ENCODE measurements around the gene PTPDC1. TPM values are rescaled to one million over a fixed set of nuclear protein-coding genes. Genes with fewer than 3 reads are reported as not detected.
"Not testable (repeated sequence)": the region's sequence is repeated elsewhere in the genome, so short reads cannot be mapped to it uniquely, and the experiment has no call there.

The PTPDC1 gene
- total and polyA plus RNA-seq, 3 experiments from 2014 or later: 1.8 to 6.2 (median 5.7) TPM

- Histone ChIP-seq H3K9me3 (ENCODE audit: low read length) (no peaks in the 10 kb centered on the region), H3K27ac (ENCODE audit: low read depth, low read length) (no peak overlapping the region), H3K4me1 (ENCODE audit: insufficient read depth, low read length) (no peaks in the 10 kb centered on the region), H3K36me3 (ENCODE audit: insufficient read depth, low read length) (no peaks in the 10 kb centered on the region), H3K4me3 (ENCODE audit: low read length) (no peak overlapping the region), H3K27me3 (ENCODE audit: insufficient read depth, low read length, poor library complexity, severe bottlenecking) (no peaks in the 10 kb centered on the region)
- peaks cover 0 to 5% (median 0%) of the 10 kb centered on the region in 5 donors for H3K9me3 Mint-ChIP-seq
- no peak overlapping the region for H3K4me3 Mint-ChIP-seq
- ChIA-PET POLR2A (no interaction called here), CTCF (no interaction called here)
- no peaks in the 10 kb centered on the region for H3K27me3 Mint-ChIP-seq
- peaks cover 0 to 6% (median 4%) of the 10 kb centered on the region in 3 donors for H3K36me3 Mint-ChIP-seq
- no peak for DNase-seq
- no peaks in the 10 kb centered on the region for H3K4me1 Mint-ChIP-seq
- H3K27ac Mint-ChIP-seq: no peak overlapping the region
Observed at GRCh38 chr9:94112716-94113465, 28.6 kb downstream of the PTPDC1 start.

DNA sequence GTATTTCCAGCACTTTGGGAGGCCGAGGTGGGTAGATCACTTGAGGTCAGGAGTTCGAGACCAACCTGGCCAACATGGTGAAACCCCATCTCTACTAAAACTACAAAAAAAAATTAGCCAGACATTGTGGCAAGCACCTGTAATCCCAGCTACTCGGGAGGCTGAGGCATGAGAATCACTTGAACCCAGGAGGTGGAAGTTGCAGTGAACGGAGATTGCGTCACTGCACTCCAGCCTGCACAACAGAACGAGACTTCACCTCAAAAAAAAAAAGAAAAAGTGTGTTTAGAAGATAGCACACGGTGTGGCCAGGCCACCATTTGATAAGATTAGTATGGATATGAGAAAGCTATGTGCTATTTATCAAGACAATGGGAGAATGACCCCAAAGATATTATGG is 35.8 kb downstream of the PTPDC1 start:
- H3K27me3 ChIP-seq (ENCODE audit: insufficient read depth, low read length, poor library complexity, severe bottlenecking); H3K4me1 ChIP-seq (ENCODE audit: insufficient read depth, low read length); CTCF ChIA-PET; H3K4me3 Mint-ChIP-seq; H3K27me3 Mint-ChIP-seq; H3K9me3 Mint-ChIP-seq; H3K36me3 ChIP-seq (ENCODE audit: insufficient read depth, low read length); H3K4me1 Mint-ChIP-seq; POLR2A ChIA-PET; DNase-seq; H3K27ac ChIP-seq (ENCODE audit: low read depth, low read length); H3K27ac Mint-ChIP-seq; H3K9me3 ChIP-seq (ENCODE audit: low read length); H3K4me3 ChIP-seq (ENCODE audit: low read length): not testable (repeated sequence)
- peaks cover 2 to 17% (median 5%) of the 10 kb centered on the region in 3 donors for H3K36me3 Mint-ChIP-seq

- H3K9me3 Mint-ChIP-seq: peaks cover 0 to 7% (median 5%) of the 10 kb centered on the region in 5 donors
- no peak overlapping the region for H3K27ac ChIP-seq (ENCODE audit: low read depth, low read length)
- H3K9me3 ChIP-seq (ENCODE audit: low read length): no peaks in the 10 kb centered on the region
- no peak overlapping the region for H3K27ac Mint-ChIP-seq
- POLR2A ChIA-PET: interaction anchor here (0.6 kb wide), 1 partner anchor 93 kb away, joined by 3 read pairs; no protein-coding TSS in a partner anchor
- H3K27me3 Mint-ChIP-seq: peaks cover 0 to 2% of the 10 kb centered on the region in 2 donors
- no peak for DNase-seq
- H3K27me3 ChIP-seq (ENCODE audit: insufficient read depth, low read length, poor library complexity, severe bottlenecking): no peaks in the 10 kb centered on the region
- no peaks in the 10 kb centered on the region for H3K4me1 Mint-ChIP-seq
- no peak overlapping the region for H3K4me3 Mint-ChIP-seq
- no peak overlapping the region for H3K4me3 ChIP-seq (ENCODE audit: low read length)
- no peaks in the 10 kb centered on the region for H3K36me3 ChIP-seq (ENCODE audit: insufficient read depth, low read length)
- peaks cover 2 to 17% (median 5%) of the 10 kb centered on the region in 3 donors for H3K36me3 Mint-ChIP-seq
- CTCF ChIA-PET: no interaction called here
- no peaks in the 10 kb centered on the region for H3K4me1 ChIP-seq (ENCODE audit: insufficient read depth, low read length)
Observed at GRCh38 chr9:94120854-94121376, 36.7 kb downstream of the PTPDC1 start.

- ChIA-PET CTCF (no interaction called here), POLR2A (no interaction called here)
- Mint-ChIP-seq H3K9me3 (peaks cover 19 to 42% (median 34%) of the 10 kb centered on the region in 5 donors), H3K27me3 (peaks cover 9% of the 10 kb centered on the region in 2 donors), H3K27ac (no peak overlapping the region), H3K36me3 (peaks cover 2 to 31% (median 3%) of the 10 kb centered on the region in 3 donors), H3K4me3 (no peak overlapping the region), H3K4me1 (no peaks in the 10 kb centered on the region)
- Histone ChIP-seq H3K27me3 (ENCODE audit: insufficient read depth, low read length, poor library complexity, severe bottlenecking) (no peaks in the 10 kb centered on the region), H3K9me3 (ENCODE audit: low read length) (peaks cover 10% of the 10 kb centered on the region), H3K4me3 (ENCODE audit: low read length) (no peak overlapping the region), H3K27ac (ENCODE audit: low read depth, low read length) (no peak overlapping the region), H3K36me3 (ENCODE audit: insufficient read depth, low read length) (no peaks in the 10 kb centered on the region), H3K4me1 (ENCODE audit: insufficient read depth, low read length) (no peaks in the 10 kb centered on the region)
- DNase-seq: no peak
Observed at GRCh38 chr9:94126844-94127243, 42.6 kb downstream of the PTPDC1 start.

DNA sequence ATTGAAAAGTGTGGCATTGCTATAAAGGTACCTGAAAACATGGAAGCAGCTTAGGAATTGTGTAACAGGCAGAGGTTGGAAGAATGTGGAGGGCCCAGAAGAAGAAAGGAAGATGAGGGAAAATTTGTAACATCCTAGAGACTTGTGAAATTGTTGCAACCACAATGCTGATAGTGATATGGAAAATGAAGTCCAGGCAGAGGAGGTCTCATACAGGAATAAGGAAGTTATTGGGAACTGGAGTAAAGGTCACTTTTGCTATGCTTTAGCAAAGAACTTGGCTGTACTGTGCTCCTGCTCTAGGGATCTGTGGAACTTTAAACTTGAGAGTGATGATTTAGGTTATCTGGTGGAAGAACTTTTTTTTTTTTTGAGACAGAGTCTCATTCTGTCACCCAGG is 43.5 kb downstream of the PTPDC1 start:
- Mint-ChIP-seq H3K4me1 (no peaks in the 10 kb centered on the region), H3K4me3 (no peak overlapping the region), H3K27me3 (peaks cover 10 to 12% of the 10 kb centered on the region in 2 donors), H3K36me3 (peaks cover 2 to 28% (median 3%) of the 10 kb centered on the region in 3 donors), H3K27ac (no peak overlapping the region), H3K9me3 (peaks cover 19 to 42% (median 34%) of the 10 kb centered on the region in 5 donors)
- ChIA-PET CTCF (no interaction called here), POLR2A (no interaction called here)
- Histone ChIP-seq H3K36me3 (ENCODE audit: insufficient read depth, low read length) (no peaks in the 10 kb centered on the region), H3K27me3 (ENCODE audit: insufficient read depth, low read length, poor library complexity, severe bottlenecking) (no peaks in the 10 kb centered on the region), H3K27ac (ENCODE audit: low read depth, low read length) (no peak overlapping the region), H3K4me3 (ENCODE audit: low read length) (no peak overlapping the region), H3K4me1 (ENCODE audit: insufficient read depth, low read length) (no peaks in the 10 kb centered on the region), H3K9me3 (ENCODE audit: low read length) (peaks cover 10% of the 10 kb centered on the region)
- DNase-seq: no peak

DNA sequence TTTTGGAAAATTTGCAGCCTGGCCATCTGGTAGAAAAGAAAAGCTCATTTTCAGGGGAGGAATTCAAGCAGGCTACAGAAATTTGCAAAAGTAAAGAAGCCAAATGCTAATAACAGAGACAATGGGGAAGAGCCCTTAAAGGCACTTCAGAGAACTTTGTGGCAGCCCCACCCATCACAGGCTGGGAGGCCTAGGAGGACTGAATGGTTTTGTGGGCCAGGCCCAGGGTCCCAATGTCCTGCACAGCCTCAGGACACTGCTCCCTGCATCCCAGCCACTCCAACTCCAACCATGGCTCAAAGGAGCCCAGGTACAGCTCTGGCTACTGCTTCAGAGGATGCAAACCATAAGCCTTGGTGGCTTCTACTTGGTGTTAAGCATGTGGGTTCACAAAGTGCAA is 44.3 kb downstream of the PTPDC1 start:
- Mint-ChIP-seq H3K4me1 (no peaks in the 10 kb centered on the region), H3K27ac (no peak overlapping the region), H3K36me3 (peaks cover 0 to 28% (median 3%) of the 10 kb centered on the region in 3 donors), H3K4me3 (no peak overlapping the region), H3K27me3 (peaks cover 10 to 12% of the 10 kb centered on the region in 2 donors), H3K9me3 (peaks cover 19 to 42% (median 34%) of the 10 kb centered on the region in 5 donors)
- Histone ChIP-seq H3K27me3 (ENCODE audit: insufficient read depth, low read length, poor library complexity, severe bottlenecking) (no peaks in the 10 kb centered on the region), H3K9me3 (ENCODE audit: low read length) (peaks cover 10% of the 10 kb centered on the region), H3K36me3 (ENCODE audit: insufficient read depth, low read length) (no peaks in the 10 kb centered on the region), H3K4me3 (ENCODE audit: low read length) (no peak overlapping the region), H3K27ac (ENCODE audit: low read depth, low read length) (no peak overlapping the region), H3K4me1 (ENCODE audit: insufficient read depth, low read length) (no peaks in the 10 kb centered on the region)
- no peak for DNase-seq
- CTCF ChIA-PET: no interaction called here
- POLR2A ChIA-PET: no interaction called here

- no peak for DNase-seq
- peaks cover 4 to 12% of the 10 kb centered on the region in 2 donors for H3K27me3 Mint-ChIP-seq
Observed at GRCh38 chr9:94134629-94135028, 50.4 kb downstream of the PTPDC1 start.

DNA sequence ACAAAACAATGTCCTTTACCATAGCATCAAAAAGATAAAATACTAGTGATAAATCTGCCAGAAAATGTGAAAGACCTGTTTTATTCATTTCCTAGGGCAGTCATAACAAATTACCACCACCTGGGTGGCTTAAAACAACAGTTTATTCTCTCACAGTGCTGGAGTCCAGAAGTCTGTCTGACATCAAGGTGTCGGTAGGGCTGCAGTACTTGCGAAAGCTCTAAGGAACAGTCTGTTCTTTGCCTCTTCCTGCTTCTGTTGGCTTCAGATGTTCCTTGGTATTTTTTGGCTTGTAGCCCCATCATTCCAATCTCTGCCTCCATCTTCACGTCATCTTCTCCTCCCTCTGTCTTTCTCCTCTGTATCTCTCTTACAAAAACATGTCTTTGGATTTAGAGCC is 51.0 kb downstream of the PTPDC1 start:
- no peaks in the 10 kb centered on the region for H3K36me3 ChIP-seq (ENCODE audit: insufficient read depth, low read length)
- no peaks in the 10 kb centered on the region for H3K9me3 ChIP-seq (ENCODE audit: low read length)
- DNase-seq: no peak
- Mint-ChIP-seq H3K4me1 (no peaks in the 10 kb centered on the region), H3K9me3 (peaks cover 0 to 6% (median 4%) of the 10 kb centered on the region in 5 donors), H3K27me3 (peaks cover 4 to 12% of the 10 kb centered on the region in 2 donors), H3K4me3 (no peak overlapping the region), H3K27ac (peak overlapping the region in 1 of 8 donors; percentile 42), H3K36me3 (no peaks in the 10 kb centered on the region)
- CTCF ChIA-PET: no interaction called here
- POLR2A ChIA-PET: interaction anchor here (0.6 kb wide), 1 partner anchor 50 kb away, joined by 3 read pairs; no protein-coding TSS in a partner anchor
- no peaks in the 10 kb centered on the region for H3K27me3 ChIP-seq (ENCODE audit: insufficient read depth, low read length, poor library complexity, severe bottlenecking)
- H3K4me1 ChIP-seq (ENCODE audit: insufficient read depth, low read length): no peaks in the 10 kb centered on the region
- H3K27ac ChIP-seq (ENCODE audit: low read depth, low read length): no peak overlapping the region
- no peak overlapping the region for H3K4me3 ChIP-seq (ENCODE audit: low read length)

More at GRCh38 chr9:94134629-94135028, 50.4 kb downstream of the PTPDC1 start:
- Mint-ChIP-seq H3K9me3 (peaks cover 0 to 8% (median 6%) of the 10 kb centered on the region in 5 donors), H3K27ac (no peak overlapping the region), H3K4me3 (no peak overlapping the region), H3K36me3 (peaks cover 0 to 3% (median 0%) of the 10 kb centered on the region in 3 donors), H3K4me1 (no peaks in the 10 kb centered on the region)
- Histone ChIP-seq H3K4me1 (ENCODE audit: insufficient read depth, low read length) (no peaks in the 10 kb centered on the region), H3K27ac (ENCODE audit: low read depth, low read length) (no peak overlapping the region), H3K36me3 (ENCODE audit: insufficient read depth, low read length) (no peaks in the 10 kb centered on the region), H3K9me3 (ENCODE audit: low read length) (no peaks in the 10 kb centered on the region), H3K27me3 (ENCODE audit: insufficient read depth, low read length, poor library complexity, severe bottlenecking) (no peaks in the 10 kb centered on the region), H3K4me3 (ENCODE audit: low read length) (no peak overlapping the region)
- ChIA-PET POLR2A (no interaction called here), CTCF (interaction anchor here (0.9 kb wide), 1 partner anchor 68 kb away, joined by 3 read pairs; no protein-coding TSS in a partner anchor)

Data from CD8-positive, alpha-beta memory T cell (primary cell).